Measurements from ENCODE around the gene MCU.

GRCh38 chr10:72792288-72792687 lies 100.3 kb downstream of the MCU start:
- TF ChIP-seq POLR2AphosphoS5 (IDR thresholded peaks at IDR 0.05) (no peak), CTCF (IDR thresholded peaks at IDR 0.05) (no peak)
